Calu3 (cell line): Measurements from ENCODE around the gene ADM. TPM values are rescaled to one million over a fixed set of nuclear protein-coding genes. Genes with fewer than 3 reads are reported as not detected.

Experiments used
- BruUV-seq: library from RNA; stranded (reverse); fragments of 400-500 nt; replicated peaks from 2 replicates; lab custom pipeline; 2021; lab: Mats Ljungman, UMichigan
- CTCF ChIA-PET: fragments of 300-600 bp; sonication (Branson Sonifier 250); formaldehyde crosslinking; loops from one replicate; lab custom pipeline; 2022; ENCODE audit warnings: antibody characterized with exemption; lab: Charles Lee
- DNase-seq: peaks from one replicate; pipeline ENCODE4 v3.0.0; 2022
- H3K27ac Mint-ChIP-seq: one replicate; pipeline ENCODE4 v1.8.0; 2022; ENCODE audit warnings: mixed read lengths; ENCODE audit not compliant: unreplicated experiment
- H3K27me3 Mint-ChIP-seq: one replicate; pipeline ENCODE4 v1.8.0; 2022; ENCODE audit warnings: mixed read lengths; ENCODE audit not compliant: unreplicated experiment
- H3K36me3 Mint-ChIP-seq: one replicate; pipeline ENCODE4 v1.8.0; 2022; ENCODE audit warnings: mild to moderate bottlenecking, moderate library complexity, mixed read lengths; ENCODE audit not compliant: insufficient read depth, unreplicated experiment
- H3K4me1 Mint-ChIP-seq: one replicate; pipeline ENCODE4 v1.8.0; 2022; ENCODE audit warnings: mild to moderate bottlenecking, low read depth, mixed read lengths; ENCODE audit not compliant: unreplicated experiment
- H3K4me3 Mint-ChIP-seq: one replicate; pipeline ENCODE4 v1.8.0; 2022; ENCODE audit warnings: mild to moderate bottlenecking, low read depth, moderate library complexity, mixed read lengths; ENCODE audit not compliant: unreplicated experiment
- H3K9me3 Mint-ChIP-seq: one replicate; pipeline ENCODE4 v1.8.0; 2022; ENCODE audit warnings: low read depth, mixed read lengths; ENCODE audit not compliant: unreplicated experiment
- CTCF ChIP-seq: fragments of 200-600 bp; IDR thresholded peaks from one replicate; pipeline ENCODE4 v1.8.0; 2022; ENCODE audit warnings: antibody characterized with exemption; ENCODE audit not compliant: unreplicated experiment
- intact Hi-C: fragments of 100-400 bp; cut with micrococcal nuclease; formaldehyde crosslinking; loops from one replicate; pipeline ENCODE4 v1.10.0; 2022; ENCODE audit not compliant: unreplicated experiment
- total RNA-seq: library from RNA; stranded (reverse); gene quantifications from 2 replicates; pipeline ENCODE4 v1.2.3, GENCODE V29; 2022

ADM gene
- total RNA-seq, 1 experiment from 2014 or later, result 2.0 TPM

GRCh38 chr11:10328314-10329098 lies 23.6 kb downstream of the ADM start:
- H3K4me1 Mint-ChIP-seq, result peaks cover 16% of the 10 kb centered on the region
- DNase-seq, result no peak
- no peak overlapping the region for H3K27ac Mint-ChIP-seq
- no peak overlapping the region for H3K4me3 Mint-ChIP-seq
- no peaks in the 10 kb centered on the region for H3K36me3 Mint-ChIP-seq
- TF ChIP-seq CTCF, result no peak
- BruUV-seq, result no TSS peak
- intact Hi-C loops, result loop anchor here (5.0 to 10.0 kb wide), 3 partner anchors 39 to 704 kb away; no protein-coding TSS in a partner anchor
- CTCF ChIA-PET, result interaction anchor here (0.6 kb wide), 1 partner anchor 38 kb away, joined by 3 read pairs; no protein-coding TSS in a partner anchor
- H3K27me3 Mint-ChIP-seq, result peaks cover 16% of the 10 kb centered on the region
- H3K9me3 Mint-ChIP-seq, result no peaks in the 10 kb centered on the region

GRCh38 chr11:10329356-10329755 lies 24.5 kb downstream of the ADM start:
- Mint-ChIP-seq H3K9me3 (no peaks in the 10 kb centered on the region), H3K4me1 (peaks cover 16% of the 10 kb centered on the region), H3K27ac (no peak overlapping the region), H3K36me3 (no peaks in the 10 kb centered on the region), H3K4me3 (no peak overlapping the region), H3K27me3 (peaks cover 24% of the 10 kb centered on the region)
- no TSS peak for BruUV-seq
- CTCF ChIA-PET, result no interaction called here
- intact Hi-C loops, result loop anchor here (5.0 to 10.0 kb wide), 3 partner anchors 38 to 705 kb away; no protein-coding TSS in a partner anchor
- no peak for DNase-seq
- no peak for TF ChIP-seq CTCF

GRCh38 chr11:10329935-10330334 lies 25.1 kb downstream of the ADM start:
- DNase-seq, result no peak
- Mint-ChIP-seq H3K36me3 (no peaks in the 10 kb centered on the region), H3K4me1 (peaks cover 16% of the 10 kb centered on the region), H3K27me3 (peaks cover 24% of the 10 kb centered on the region), H3K4me3 (no peak overlapping the region), H3K27ac (no peak overlapping the region), H3K9me3 (no peaks in the 10 kb centered on the region)
- intact Hi-C loops, result loop anchor here (5.0 to 10.0 kb wide), 3 partner anchors 37 to 705 kb away; no protein-coding TSS in a partner anchor
- no peak for TF ChIP-seq CTCF
- CTCF ChIA-PET, result no interaction called here
- no TSS peak for BruUV-seq

GRCh38 chr11:10331548-10332289 lies 26.8 kb downstream of the ADM start:
- intact Hi-C loops, result no loop called here
- Mint-ChIP-seq H3K4me3 (no peak overlapping the region), H3K36me3 (no peaks in the 10 kb centered on the region), H3K9me3 (no peaks in the 10 kb centered on the region), H3K4me1 (peaks cover 8% of the 10 kb centered on the region), H3K27ac (no peak overlapping the region), H3K27me3 (peaks cover 28% of the 10 kb centered on the region)
- TF ChIP-seq CTCF, result no peak
- DNase-seq, result no peak
- CTCF ChIA-PET, result no interaction called here
- no TSS peak for BruUV-seq
